Erythroblast (primary cell): Measurements from ENCODE around the gene SHB.

Source experiments
- DNase-seq, 2 experiments: peaks; one replicate each; lab custom pipeline; 2025; lab: John Stamatoyannopoulos, UW
- GATA1 ChIP-seq: IDR thresholded peaks from 2 replicates; pipeline ENCODE4 v1.6.1; 2011; ENCODE audit warnings: low read depth, mild to moderate bottlenecking, control low read depth, low read length, moderate library complexity
- POLR2A ChIP-seq: IDR thresholded peaks from 2 replicates; pipeline ENCODE4 v1.6.1; 2011; ENCODE audit warnings: mild to moderate bottlenecking, low read length

The SHB gene

DNA sequence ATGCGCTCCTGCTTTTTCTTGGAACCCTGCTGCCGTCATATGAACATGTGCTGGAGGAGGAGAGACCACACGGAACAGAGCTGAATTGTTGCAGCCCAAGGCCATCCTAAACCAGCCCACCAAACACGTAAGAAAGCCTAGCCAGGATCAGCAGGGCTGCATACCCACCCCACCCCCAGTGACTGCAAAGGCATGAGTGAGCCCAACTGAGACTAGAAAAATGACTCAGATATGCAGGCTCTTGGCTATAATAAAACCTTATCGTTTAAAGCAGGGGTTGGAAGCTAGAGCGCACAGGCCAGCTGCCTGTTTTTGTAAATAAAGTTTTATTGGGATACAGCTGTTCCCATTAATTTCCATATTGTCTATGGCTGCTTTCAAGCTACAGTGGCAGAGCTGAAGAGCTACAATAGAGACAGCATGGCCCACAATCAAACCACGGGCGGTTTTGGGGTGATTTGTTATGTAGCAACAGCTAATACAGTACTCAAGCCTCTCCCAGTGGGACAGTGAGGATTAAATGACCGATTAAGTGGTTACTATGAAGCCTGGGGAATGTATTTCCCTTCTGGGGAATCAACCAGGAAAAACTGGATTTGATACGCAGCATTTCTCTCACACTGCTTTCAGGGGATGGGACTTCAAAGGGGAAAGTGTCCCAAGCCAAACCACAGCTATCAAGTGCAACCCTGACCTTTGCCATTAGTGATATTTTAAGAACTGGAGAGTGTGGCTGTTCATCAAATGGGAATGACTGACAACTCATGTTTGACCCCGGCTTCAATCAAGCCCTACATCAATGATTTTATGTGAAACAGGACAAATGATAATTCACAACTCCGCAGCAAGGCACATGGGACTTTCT, 6.3 kb downstream of the SHB start:
- TF ChIP-seq GATA1 (no peak), POLR2A (no peak)
- DNase-seq, result peak in 1 of 2 experiments; percentile 18

DNA sequence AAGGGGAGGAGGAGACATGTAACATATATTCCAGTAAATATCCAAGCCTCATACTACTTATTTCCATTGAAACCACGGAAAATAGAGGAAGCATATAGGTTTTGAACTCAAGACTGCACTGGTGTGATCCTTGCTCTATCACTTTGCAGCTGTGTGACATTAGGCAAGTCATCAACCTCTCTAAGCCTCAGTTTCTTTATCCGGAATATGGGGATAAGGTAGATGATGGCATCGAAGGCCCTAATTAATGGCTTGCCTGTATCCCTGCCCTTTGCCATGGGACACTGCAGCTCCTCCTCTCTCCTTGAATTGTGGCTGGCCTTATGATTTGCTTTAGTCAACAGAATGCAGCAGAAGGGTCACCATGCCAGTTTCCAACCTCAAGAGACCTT, 6.9 kb downstream of the SHB start:
- no peak for DNase-seq
- TF ChIP-seq GATA1, result no peak
- no peak for TF ChIP-seq POLR2A

DNA sequence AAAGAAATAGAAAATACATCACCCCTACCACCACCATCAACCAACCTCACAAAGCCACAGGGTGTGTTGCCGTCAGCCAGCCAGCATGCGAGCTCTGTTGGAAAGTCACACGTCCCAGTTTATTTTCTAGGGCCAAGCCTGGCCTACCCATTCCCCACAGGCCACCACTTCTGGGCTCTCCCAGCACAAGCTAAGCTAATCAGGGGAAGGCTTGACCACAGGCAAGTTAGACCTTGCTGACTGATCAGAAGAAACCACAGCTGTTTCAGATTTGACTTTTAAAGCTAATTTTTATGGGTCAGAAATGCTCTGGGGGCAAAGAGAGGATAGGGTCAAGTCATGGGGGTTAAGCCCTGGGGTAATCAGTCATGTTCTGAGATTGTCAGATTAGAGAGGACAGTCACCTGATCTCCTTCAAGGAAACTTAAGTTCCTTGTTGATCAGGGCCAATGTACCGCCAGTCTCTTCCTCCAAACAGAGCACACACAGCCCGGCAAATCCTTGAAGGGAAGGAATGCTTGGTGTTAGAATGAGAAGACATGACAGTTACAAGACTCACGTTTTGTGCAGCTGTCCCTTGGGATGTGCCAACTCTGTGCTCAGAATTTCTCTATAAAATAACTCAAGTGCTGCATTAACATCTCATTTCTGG, 7.6 kb downstream of the SHB start:
- TF ChIP-seq GATA1 (no peak), POLR2A (no peak)

DNA sequence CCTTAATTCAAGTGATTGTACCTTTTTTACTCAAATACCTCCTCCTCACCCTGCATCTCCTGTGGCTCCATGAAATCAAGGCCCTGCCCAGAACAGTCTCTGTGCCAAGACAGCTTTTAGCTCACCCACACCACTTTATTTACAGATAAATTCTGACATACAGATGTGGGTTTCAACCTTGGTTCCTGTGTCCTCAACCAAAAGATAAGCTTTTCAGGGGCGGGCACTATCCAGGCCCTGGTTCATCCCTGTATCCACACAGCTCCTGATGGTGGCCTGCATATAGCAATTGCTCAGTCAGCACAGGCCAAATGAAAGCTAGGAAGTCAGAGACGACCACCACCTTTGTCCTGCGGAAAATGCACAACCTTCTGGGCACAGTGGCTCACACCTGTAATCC, 8.3 kb downstream of the SHB start:
- DNase-seq, result peak in 1 of 2 experiments; percentile 10
- TF ChIP-seq POLR2A (no peak), GATA1 (no peak)

More for the DNA sequence above, 7.6 kb downstream of the SHB start:
- DNase-seq, result no peak

DNA sequence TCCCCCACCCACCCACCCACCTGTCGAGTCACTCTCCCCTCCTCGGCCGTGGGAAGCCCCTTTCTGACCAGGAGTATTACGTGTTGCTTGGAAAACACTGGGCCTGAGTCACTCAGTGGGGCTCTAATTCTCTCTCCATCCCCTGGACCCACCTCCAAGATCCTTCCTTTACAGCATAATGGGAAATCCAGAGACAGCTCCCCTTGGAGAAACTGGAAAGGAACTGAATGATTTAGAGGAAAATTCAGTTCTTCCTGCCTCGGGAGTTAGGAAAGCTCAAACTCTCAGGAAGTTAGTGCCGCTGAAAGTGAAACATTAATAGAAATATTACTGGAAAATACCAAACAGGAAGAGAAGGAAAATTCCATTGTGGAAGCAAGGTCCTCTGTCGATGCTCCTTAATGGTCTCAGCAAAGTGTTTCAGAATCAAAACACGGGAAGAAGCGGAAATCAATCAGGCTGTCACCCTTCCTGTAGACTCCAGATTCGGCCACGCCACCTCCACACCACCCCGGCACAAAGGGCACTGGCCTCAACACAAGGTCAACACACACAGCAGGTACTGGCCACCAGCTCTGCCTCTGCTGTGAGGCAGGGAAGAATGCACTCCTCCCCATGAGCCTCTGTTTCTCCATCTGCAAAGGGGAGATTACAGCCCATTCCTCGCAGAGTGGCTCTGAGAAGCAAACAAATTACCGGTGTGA, 9.6 kb downstream of the SHB start:
- DNase-seq, result no peak
- TF ChIP-seq POLR2A, result no peak
- TF ChIP-seq GATA1, result no peak

DNA sequence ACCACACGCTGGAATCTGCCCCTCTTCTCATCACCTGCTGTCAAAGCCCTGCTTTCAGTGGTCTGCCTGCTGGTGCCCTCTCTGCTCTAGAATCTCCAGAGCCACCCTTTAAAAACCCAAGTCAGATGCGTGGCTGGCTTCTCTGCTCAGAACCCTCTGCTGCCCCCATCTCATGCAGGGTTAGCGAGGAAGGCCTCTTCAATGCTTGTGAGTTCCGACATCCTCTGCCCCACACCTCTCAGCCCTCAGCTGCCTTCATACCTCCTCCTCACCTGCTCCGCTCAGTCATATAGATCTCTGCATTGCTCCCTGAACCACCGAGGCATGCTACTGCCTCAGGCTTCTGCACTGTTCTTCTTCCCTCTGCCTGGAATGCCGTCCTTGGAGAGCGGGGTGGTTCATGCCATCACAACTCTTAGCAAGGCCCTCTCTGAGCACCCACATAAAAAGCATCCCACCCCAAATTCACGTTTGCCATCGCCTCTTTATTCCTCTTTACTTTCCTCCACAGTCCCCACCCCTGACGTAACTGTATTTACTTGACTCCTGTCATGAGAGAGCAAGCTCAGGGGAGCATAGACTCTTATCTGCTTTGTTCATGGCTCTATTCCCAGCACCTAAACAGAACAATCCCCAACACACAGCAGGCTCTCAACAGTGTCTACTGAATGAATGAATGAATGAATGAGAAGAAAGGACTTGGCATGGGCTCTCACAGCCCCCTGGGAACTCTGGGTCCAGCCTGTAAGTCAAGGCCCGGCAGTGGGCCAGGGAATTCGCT, 10.4 kb downstream of the SHB start:
- TF ChIP-seq GATA1 (no peak), POLR2A (no peak)
- no peak for DNase-seq

DNA sequence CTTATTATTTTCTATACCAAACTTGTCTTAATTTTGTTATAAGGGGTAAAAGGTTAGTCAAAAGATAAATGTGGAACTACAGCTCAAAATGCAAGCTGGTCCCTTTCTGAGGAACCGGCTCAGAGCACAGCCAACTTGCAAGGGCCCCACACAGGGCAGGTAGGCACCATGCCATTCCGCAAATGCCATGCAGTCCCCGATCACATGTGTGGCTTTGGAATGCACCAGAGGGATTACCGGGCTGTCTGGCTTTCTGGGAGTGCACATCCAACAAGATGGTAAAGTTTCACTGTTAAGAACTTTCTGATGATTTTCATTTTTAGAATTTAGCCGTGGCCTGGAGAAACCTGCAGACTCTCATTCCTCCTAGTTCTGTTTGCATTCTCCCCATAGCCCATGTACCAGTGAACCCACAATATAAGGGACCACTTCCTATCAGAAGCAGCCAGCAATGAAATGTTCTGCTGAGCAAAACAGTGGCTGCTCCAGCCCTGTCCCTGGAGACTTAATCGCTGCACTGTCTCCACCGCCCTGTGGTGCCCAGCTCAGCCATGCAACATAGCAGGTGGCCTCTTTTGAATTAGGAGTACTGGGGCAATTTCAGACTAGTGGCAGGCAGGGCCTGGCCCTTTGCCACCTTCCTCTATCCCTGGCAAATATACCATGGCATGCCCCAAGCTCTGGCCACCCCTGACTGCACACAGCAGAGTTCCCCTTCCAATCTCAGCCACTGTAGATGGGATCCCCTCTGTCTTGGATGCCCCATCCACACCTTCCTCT, 11.4 kb downstream of the SHB start:
- no peak for DNase-seq
- TF ChIP-seq GATA1 (no peak), POLR2A (no peak)

DNA sequence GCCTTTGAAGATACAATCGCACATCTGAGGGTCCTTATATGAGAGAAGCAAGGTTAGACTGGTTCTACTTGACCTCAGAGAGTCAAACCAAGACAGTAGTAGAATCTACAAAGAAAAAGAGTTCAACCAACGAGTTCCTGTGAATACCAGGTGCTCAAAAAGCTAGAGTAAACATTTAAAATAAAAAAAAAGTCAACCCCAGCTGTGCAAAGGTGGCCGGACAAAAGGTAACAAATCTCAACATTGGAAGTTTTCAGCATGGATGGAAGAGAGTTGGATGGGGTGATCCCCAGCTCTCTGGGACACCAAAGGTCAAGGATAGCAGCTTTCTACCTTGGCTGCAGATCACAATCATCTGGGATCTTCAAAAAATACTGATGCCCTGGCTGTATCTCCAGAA, 14.4 kb downstream of the SHB start:
- no peak for DNase-seq
- no peak for TF ChIP-seq GATA1
- no peak for TF ChIP-seq POLR2A

DNA sequence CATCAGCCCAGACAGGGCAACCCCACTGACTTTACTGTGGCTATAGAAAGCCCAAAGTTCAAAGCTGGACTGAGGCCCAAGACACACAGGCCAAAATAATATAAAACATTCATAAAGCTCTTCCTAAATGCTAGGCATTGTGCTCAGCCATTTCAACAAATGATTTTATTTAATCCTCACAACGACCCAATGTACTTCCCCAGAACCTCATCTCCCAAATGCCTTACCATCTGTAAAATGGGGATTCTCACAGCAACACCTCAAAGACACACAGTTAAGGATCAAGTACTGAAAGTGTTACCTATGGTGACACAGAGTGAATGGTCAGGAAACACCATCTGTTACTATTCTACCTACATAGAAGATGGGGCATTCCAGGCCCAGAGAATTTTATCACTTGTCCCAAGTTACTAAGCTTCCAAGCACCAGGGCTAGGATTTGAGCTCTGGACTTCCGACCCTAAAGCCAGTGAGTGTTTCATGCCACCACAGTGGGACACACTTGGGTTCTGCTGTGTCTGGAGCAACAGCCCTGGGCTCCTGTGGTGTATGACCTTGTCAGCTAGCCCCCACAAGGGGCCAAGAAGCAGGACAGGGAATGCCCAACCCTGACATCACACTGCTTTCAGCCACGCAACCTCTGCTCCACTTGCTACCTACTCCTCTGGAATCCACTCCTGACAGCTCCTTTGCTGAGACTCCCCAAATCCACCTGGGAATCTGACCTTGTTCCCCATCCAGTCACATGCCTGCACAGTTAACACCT, 15.1 kb downstream of the SHB start:
- no peak for DNase-seq
- TF ChIP-seq GATA1 (no peak), POLR2A (no peak)

DNA sequence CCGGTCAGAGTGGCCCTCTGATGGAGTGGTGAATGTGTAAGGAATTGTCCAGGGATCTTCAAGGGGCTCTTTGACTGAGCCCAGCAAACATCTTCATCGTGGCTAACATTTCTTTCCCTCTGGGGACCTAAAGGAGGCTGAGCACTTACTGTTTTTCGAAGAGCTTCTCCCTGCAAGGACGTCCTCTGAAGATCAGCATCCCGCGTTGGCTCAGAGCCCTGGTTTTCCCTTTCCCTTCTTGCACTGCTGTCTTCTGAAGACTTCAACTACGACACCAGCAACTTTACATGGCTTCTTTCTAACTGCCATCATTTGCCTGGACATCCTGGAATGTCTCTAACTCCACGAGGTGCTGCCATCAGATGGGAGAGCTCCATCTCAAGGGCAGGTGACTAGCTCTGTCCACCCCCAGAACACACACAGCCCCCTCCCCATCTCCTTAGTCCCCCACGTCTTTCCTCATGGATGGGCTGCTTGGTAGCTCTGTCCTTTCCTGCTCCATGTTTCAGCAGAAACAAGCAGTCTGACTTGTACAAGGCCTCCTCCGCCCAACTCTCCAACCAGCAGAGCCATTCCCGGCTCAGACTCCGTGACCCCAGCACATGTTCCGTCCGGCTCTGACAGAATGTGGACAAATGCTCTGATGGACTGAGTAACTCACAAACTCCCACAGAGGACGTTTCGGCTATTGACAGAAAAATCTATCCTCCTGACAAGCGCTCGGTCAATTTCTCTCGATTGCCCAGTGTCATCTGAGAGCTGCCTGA, 17.1 kb downstream of the SHB start:
- TF ChIP-seq POLR2A, result no peak
- no peak for TF ChIP-seq GATA1
- no peak for DNase-seq

DNA sequence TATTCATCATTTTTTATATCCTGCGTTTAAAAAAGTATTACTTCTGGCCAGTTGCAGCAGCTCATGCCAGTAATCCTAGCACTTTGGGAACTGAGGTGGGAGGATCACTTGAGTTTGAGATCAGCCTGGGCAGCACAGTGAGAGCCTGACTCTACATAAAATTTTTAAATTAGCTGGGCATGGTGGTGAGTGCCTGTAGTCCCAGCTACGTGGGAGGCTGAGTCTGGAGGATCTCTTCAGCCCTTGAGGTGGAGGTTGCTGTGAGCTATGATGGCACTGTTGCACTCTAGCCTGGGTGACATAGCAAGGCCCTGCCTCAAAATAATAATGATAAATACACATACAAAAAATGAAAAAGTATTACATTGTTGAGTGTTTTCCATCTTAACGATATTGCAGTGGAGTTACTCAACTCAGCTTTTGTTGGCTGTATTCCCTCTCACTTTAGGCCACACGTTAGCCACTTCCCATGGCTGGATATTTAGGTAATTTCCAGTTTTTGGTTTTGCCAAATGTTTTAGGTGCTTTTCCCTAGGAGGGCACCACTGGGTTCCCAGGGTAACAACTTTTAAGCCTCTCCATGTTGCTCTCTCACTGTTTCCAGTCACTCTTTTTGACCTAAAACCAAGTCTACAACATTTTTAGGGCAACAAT, 20.6 kb downstream of the SHB start:
- TF ChIP-seq GATA1 (no peak), POLR2A (no peak)
- DNase-seq, result no peak
